Activated CD4-positive, alpha-beta T cell treated with anti-CD3 and anti-CD28 coated beads for 24 hours (primary cell): ENCODE data around the gene CLEC10A.
"Not testable (repeated sequence)": the region's sequence is repeated elsewhere in the genome, so short reads cannot be mapped to it uniquely, and the experiment has no call there.

ENCODE experiments used
- DNase-seq, 2 donors: peaks; one replicate each; pipeline ENCODE4 v3.0.0-alpha.2; 2020; ENCODE audit warnings: low read depth in 2 of 2

The CLEC10A gene

DNA sequence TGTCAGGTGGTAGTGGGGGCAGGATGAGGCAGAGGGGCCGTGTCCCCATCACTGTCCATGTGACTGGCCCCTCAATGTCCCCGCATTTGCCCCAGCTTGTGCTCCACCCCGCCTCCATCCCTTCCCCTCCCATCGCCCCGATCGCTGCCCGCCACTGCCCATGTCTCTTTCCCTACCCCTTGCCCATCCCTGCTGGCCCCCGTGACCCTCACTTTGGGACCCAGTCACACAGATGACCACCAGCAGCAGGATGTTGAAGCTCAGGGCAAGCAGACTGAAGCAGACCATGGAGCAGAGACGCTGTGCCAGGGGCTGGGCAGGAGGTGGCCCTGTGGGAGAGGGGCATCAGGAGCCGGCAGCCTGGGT lies 28.5 kb upstream of the CLEC10A start:
- DNase-seq = no peak

DNA sequence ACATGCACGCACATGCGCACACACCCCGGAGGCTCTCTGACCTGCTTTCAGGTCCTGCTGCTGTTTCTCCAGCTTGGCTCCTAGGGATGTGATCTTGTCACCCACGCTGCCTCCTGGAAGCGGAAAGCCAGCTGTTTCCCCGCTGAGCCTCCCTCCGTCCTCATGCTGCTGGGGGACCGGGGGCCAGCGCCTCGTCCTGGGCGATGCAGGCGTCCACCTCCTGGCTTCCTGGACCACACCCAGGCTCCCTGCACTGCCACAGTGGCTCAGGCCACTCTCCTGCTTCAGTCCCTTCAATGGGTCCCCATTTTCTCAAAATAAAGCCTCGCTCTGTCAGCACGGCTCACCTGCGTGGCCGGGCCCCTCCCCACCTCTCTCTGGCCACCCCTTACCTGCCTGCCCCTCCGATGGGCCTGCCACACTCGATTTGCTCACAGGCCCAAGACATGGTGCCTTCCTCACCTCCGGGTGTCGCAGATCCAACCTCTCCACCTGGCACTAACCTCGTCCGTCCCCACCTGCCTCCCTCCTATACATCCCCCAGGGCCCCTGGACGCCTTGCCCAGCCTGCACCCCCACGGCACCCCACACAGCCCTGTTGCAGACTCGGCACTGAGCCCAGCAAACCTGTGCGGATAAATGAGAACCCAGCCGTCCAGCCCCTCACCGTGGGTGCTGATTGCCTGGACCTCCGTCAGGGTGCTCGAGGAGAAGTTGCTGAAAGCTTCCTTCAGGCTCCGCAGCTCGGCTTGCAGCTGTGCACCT lies 27.9 kb upstream of the CLEC10A start:
- no peak for DNase-seq

DNA sequence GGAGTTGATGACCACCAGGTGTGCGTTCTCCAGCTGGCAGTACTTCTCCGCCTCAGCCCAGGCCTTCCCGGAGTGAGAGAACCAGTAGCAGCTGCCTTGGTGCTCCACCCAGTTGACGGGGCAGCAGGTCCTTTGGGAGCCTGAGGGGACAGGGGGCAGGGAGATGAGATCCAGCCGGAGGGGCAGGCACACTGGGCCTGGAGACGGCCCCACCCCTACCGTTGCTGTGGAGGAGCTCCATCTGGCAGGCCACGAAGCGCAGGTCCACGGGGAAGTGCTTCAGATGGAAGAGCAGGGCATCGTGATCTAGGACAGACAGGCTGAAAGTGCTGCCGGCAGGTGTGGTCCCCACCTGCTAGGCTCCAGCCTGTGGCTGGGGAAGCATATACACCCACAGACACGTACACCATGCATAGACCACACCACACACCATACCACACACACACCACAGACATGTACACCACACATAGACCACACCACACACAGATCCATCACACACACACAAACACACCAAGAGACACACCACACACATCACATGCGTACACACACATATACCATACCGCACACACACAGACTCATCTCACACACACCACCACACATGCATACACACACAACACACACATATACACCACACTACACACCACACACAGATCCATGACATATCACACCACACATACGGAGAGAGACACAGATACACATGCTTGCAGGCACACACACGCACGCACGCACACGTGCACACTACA lies 27.1 kb upstream of the CLEC10A start:
- no peak for DNase-seq

DNA sequence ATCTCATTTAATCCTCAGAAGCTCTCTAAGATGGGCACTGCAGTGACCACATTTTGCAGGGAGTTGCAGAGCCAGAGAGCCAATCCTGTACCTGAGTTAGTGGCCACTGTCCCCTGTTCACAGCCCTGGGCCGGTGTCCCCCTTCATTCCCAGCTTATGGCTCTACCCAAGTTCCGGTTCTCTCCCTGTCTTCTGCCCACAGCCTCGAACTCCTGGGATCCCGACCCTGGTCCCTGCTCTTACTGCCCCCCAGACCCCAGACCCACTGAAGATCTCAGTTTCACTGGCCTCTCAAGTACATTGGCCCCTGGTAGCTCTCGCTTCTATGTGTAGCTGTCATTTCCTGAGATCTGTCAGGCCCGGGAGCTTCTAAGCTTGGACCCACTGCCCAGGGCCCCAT lies 22.4 kb upstream of the CLEC10A start:
- DNase-seq = no peak

DNA sequence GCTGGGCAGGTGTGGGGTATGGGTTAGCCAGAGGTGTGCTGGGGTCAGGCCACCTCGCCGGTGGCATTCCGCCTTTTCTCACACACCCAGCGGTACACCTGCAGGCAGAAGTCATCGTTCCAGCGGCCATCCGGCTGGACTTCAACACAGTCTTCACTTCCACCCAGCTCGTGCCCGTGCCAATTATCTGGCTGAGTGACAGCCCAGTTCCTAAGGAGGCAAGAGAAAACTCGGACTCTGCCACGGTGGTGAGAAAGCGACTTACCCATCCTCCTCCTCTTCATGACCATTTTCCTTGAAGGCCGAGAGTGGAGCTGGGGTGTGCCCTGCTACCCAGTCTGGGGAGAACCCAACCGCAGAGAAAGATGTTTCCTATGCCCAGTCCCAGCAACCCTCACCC lies 21.5 kb upstream of the CLEC10A start:
- DNase-seq = no peak

DNA sequence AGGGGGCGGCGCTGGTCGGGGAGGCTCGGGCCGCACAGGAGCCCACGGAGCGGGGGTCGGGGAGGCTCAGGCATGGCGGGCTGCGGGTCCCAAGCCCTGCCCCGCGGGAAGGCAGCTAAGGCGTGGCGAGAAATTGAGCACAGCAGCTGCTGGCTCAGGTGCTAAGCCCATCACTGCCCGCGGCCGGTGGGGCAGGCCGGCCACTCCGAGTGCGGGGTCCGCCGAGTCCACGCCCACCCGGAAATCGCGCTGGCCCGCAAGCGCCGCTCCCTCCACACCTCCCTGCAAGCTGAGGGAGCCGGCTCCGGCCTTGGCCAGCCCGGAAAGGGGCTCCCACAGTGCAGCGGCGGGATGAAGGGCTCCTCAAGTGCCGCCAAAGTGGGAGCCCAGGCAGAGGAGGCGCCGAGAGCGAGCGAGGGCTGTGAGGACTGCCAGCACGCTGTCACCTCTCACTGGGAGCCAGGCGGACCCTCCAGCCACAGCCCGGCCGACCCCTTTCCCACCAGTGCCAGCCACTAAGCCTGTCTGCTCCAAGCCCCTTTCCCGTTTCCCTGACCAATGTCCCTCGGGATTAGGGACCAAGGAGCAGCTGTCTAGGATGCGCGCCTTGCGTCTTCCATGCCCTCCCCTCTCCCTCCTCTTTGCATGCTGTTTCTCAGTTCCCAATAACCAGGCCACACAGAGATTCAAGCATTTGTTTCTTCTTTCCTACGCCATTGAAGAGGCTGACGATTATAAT lies 20.8 kb upstream of the CLEC10A start:
- not testable (repeated sequence) for DNase-seq

DNA sequence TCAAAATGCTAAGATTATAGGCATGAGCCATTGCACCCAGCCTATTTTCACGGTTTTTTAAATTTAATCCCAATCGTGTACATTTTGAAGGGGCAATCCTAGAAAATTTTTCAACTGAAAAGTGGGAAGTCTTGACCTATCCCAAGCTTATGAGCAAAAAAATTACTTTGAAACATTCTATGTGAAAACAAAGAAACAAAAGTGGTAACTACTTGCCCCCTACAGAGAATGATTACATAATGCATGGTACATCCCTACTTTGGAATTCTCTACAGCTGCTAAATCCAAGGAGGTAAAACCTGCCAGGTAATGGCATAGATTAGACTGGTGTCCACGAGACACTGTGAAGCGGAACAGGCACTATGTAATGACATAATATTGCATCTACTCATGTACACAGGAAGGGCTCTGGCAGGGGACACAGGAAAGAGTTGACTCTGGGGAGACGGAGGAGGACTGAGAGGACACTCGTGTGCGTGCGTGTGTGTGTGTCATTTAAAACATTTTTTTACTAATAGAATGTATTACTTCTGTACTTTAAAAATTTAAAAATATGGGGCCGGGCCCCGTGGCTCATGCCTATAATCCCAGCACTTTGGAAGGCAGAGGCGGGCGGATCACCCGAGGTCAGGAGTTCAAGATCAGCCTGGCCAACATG lies 18.9 kb upstream of the CLEC10A start:
- no peak for DNase-seq

DNA sequence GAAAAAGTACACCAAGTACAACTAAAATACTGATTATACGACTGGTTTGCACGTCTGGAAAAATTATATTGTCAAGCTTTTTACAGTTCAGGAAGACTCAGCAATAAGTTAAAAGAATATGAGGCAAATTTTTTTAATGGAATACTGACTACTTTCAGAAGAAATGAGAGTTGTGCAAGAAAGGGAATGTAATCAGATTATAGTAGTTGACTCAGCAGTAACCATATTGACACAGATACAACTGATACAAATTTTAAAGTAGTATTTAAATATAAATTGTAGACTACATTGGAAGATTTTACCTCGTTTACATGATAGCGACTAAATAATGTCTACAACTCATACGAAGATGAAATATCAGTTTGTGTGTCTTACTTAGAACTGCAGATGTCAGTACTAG lies 17.9 kb upstream of the CLEC10A start:
- no peak for DNase-seq

DNA sequence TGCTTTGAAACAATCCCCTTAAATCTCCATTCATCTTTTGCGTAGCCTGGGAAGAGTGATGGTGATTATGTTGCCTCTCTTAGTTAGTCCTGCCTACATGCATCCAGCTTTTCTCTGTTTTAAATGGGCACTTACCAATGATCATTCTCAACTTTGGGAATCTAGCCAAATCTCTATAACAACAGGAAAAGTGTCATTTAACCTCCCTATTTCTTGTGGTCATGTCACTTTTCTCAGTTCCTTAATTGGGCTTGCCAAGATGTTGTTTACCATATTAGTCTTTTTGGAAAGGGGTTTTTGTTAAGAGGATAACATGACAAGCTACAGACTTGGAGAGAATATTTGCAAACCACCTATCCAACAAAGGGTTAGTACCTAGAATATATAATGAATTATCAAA lies 15.6 kb upstream of the CLEC10A start:
- DNase-seq = no peak

DNA sequence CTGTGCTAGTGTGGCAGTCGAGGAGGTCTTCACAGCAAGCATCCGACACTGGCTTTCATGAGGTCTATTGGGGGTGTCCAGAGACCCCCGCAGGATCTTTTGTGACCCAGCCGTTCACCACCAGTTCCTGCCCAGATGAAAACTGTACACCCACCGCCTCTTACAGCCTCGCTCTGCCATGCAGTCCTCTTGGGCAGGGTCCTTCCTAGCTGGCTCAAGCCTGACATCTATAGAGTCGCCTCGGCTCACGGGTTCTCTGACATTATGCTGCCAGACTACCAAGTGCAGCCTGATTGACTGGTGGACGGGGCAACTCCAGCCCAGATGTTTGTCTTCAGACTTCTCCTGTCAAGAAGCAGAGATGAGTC lies 14.6 kb upstream of the CLEC10A start:
- DNase-seq = no peak

DNA sequence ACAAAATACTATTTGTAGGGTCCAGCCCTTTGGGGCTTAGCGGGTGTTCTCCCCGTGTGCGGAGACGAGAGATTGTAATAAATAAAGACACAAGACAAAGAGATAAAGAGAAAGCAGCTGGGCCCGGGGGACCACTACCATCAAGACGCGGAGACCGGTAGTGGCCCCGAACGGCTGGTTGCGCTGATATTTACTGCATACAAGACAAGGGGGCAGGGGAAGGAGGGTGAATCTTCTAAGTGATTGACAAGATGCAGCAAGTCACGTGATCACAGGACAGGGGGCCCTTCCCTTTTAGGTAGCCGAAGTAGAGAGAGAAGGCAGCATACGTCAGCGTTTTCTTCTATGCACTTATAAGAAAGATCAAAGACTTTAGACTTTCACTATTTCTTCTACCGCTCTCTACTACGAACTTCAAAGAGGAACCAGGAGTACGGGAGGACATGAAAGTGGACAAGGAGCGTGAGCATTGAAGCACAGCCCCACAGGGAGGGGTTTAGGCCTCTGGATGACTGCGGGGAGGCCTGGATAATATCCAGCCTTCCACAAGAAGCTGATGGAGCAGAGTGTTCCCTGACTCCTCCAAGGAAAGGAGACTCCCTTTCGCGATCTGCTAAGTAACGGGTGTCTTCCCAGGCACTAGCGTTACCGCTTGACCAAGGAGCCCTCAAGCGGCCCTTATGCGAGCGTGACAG lies 11.4 kb upstream of the CLEC10A start:
- not testable (repeated sequence) for DNase-seq

DNA sequence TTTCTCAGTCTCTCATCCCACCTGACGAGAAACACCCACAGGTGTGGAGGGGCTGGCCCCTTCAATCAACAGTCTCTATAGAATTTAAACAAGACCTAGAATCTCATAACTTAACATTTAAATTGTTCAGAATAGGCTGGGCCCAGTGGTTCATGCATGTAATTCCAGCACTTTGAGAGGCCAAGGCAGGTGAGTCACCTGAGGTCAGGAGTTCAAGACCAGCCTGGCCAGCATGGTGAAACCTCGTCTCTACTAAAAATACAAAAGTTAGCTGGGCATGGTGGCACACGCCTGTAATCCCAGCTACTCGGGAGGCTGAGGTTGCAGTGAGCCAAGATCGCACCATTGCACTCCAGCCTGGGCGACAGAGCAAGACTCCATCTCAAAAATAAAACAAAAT lies 9.5 kb upstream of the CLEC10A start:
- not testable (repeated sequence) for DNase-seq

DNA sequence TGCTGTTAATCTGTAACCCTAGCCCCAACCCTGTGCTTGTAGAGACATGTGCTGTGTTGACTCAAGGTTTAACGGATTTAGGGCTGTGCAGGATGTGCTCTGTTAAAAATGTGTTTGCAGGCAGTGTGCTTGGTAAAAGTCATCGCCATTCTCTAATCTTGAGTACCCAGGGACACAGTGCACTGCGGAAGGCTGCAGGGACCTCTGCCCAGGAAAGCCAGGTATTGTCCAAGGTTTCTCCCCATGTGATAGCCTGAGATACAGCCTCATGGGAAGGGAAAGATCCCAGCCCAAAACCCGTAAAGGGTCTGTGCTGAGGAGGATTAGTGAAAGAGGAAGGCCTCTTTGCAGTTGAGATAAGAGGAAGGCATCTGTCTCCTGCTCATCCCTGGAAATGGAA lies 8.4 kb upstream of the CLEC10A start:
- not testable (repeated sequence) for DNase-seq

DNA sequence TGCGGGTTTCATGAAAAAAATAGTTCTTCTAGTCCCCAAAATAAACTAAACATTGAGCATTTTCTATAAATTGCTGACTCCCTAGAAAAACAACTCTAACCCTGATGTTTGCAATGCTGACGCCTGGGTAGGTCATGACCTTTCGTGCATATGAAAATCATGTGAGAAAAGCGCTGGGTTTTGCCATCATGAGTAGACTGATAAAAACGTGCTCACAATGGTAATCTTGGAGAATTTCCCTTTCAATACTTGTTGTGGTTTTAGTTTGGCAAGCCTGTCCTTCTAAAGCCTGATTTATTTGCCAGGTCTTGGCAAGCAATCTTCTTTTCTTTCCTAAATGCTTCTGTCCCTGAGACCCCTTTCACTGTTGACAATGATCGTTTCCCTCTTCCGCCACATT lies 4.0 kb upstream of the CLEC10A start:
- DNase-seq = no peak

DNA sequence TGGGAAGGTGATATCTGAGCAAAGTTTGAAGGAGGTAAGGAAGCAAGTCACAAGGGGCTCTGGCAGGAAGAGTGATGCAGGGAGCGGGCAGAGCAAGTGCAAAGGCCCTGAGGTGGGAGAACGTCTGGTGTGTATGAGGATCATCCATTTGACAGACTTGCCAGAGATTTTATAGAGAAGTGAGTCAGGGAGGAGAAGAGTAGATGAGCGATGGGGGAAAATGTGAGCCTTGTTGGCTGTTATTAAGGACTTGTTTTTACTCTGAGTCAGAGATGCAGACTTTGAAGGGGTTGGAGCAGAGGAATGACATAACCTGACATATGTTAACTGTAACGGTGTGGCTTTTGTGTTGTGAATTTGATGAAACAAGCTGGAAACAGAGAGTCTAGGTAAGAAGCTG lies 3.5 kb upstream of the CLEC10A start:
- DNase-seq = no peak

DNA sequence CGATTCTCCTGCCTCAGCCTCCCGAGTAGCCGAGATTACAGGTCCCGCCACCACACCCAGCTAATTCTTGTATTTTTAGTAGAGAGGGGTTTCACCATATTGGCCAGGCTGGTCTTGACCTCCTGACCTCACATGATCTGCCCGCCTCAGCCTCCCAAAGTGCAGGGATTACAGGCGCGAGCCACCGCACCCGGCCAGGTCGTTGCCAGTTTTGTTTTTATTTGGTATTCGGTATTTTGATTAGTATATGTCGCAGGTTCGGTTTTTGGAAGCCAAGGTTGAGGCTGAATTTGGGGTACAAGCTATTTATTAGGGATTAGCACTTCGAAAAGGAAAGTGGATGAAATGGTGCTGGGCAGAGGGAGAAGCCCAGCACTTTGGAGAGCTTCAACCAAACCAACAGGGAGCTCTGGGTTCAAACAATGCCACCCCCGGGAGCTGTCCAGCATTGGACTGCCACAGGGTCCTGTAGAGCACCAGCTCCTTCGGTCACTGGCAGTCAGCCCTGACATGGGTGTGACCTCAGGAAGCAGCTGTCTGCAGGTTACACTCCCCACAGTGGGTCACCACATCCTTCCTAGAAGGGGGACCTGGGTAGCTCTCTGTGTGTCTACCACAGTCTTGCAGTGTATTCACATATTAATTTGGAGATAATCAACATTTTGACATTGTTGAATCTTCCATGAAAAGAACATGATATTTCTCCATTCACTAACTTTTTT lies 1.5 kb upstream of the CLEC10A start:
- DNase-seq = no peak

DNA sequence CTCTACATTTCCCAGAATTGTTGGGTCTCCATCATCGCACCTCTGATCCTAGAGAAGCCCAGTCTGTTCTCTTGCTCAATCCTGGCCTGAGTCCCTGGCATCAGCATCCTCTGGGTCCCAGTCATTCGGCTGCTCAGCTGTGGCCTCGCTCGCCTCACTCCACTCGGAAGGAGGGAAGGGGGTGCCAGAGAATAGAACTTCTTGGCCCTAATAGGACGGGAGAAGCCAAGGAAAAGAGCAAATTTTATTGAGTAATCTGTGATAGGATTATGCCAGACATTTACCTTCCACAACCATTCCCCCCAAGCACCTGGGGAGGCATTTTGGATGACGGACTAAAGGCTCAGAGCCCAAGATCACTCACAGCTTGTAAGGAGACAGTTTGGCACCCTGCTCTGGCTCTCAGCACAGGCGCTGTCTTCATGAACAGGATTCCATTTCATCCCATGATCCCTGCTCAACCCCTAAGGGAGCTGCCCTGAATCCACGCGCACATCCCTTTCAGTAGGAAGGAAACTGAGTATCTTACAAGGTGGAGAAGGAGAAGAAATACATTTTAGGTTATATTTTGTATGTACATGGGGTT lies 498 bp upstream of the CLEC10A start:
- DNase-seq = no peak

DNA sequence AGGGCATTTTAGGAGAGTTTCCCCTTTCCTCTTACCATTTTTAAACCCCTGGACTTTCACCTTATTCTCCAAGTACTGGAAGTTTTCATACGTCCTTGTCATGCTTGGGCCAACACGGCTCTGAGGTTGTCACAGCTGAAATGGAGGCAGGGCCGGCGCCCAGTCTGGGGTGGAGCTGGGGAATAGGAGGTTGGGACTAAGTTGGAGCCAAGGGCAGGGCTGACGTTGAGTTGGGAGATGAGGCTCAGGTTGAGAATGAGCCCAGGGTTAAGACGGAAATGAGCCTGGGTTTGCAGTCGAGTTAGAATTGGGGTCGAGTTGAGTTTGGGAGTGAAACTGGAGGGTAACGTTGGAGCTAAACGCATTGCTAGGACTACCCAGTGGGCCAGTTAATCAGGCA lies 1.3 kb downstream of the CLEC10A start:
- no peak for DNase-seq

DNA sequence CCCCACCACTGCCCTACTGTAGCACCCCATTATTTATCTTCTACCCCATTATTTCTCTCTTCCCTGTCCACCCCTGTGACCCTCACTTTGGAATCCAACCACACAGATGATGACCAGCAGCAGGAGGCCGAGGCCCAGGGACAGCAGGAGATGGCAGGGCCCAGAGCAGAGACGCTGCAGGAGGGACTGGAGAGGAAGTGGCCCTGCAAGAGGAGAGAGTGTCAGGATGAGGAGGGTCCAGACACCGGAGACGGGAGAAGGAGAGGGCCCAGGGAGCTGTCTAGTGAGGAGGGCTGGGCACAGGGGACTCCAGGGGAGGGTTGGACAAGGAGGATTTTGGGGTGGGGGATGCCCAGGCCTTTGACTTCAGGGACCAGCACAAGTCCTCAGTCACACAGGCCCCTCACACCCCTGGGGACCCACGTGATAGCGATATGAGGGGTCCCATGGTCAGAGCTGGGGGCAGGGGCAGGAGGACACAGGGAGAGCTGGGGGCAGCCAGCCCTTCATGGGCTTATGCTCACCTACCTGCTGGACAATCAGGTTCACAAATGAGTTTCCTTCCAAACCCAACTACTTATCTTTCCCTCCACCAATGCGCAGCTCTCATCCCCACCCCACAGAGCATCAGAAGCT lies 2.0 kb downstream of the CLEC10A start:
- DNase-seq = no peak

DNA sequence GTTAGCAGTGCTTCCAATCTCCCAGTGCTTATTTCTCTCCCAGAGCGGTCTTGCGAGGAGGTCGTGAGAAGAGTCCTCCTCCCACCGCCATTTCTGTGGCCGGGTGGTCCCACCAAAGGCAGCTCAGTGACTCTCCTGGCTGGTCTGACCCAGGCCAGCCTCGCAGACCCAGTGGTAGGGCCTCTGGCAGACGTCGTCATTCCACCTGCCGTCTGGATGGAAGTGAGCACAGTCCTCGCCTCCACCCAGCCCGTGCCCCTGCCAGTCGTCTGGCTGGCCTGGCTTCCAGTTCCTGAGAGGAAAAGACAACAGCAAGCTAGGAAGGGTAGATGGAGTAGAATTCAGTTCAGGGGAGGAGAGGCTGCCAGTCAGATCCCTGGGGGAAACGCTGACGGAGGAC lies 5.1 kb downstream of the CLEC10A start:
- no peak for DNase-seq
